Liver (tissue), 9 donors: Measurements from ENCODE around the gene RPA3. TPM values are rescaled to one million over a fixed set of nuclear protein-coding genes. Genes with fewer than 3 reads are reported as not detected.

Source experiments
- DNase-seq: peaks from one replicate; pipeline ENCODE4 v3.0.0-alpha.2; 2017; ENCODE audit warnings: low spot score
- H3K27ac ChIP-seq, 2 donors: one replicate each; pipeline ENCODE4 v1.7.0; 2013; ENCODE audit warnings: inconsistent platforms in 2 of 2, low read length in 2 of 2, control low read depth in 1 of 2, low read depth in 1 of 2, mild to moderate bottlenecking in 1 of 2
- H3K27me3 ChIP-seq, 4 donors: one replicate each; pipeline versions ENCODE4 v1.6.1 to v1.7.0; 2013; ENCODE audit warnings: low read length in 3 of 4, inconsistent platforms in 1 of 4, mild to moderate bottlenecking in 1 of 4, moderate library complexity in 1 of 4; ENCODE audit not compliant: control insufficient read depth in 4 of 4, insufficient read depth in 4 of 4
- H3K36me3 ChIP-seq, 4 donors: one replicate each; pipeline versions ENCODE4 v1.6.1 to v1.7.0; 2013; ENCODE audit warnings: low read length in 3 of 4, mild to moderate bottlenecking in 3 of 4, low read depth in 1 of 4, moderate library complexity in 1 of 4; ENCODE audit not compliant: control insufficient read depth in 4 of 4, insufficient read depth in 3 of 4
- H3K4me1 ChIP-seq, 4 donors: one replicate each; pipeline versions ENCODE4 v1.6.1 to v1.7.0; 2013; ENCODE audit warnings: low read length in 3 of 4, mild to moderate bottlenecking in 3 of 4, moderate library complexity in 1 of 4; ENCODE audit not compliant: control insufficient read depth in 4 of 4, insufficient read depth in 4 of 4
- H3K4me3 ChIP-seq, 3 donors: one replicate each; pipeline versions ENCODE4 v1.6.1 to v1.7.0; 2013; ENCODE audit warnings: low read length in 3 of 3, control low read depth in 1 of 3, low read depth in 1 of 3, mild to moderate bottlenecking in 1 of 3
- H3K9ac ChIP-seq, 2 donors: one replicate each; pipeline ENCODE4 v1.7.0; 2013; ENCODE audit warnings: low read length in 2 of 2, mild to moderate bottlenecking in 2 of 2, moderate library complexity in 2 of 2, control low read depth in 1 of 2, low read depth in 1 of 2
- H3K9me3 ChIP-seq, 4 donors: one replicate each; pipeline versions ENCODE4 v1.6.1 to v1.7.0; 2013; ENCODE audit warnings: low read length in 3 of 4; ENCODE audit not compliant: control insufficient read depth in 4 of 4
- ATF3 ChIP-seq: IDR thresholded peaks from 2 replicates; pipeline ENCODE4 v1.6.1; 2016; ENCODE audit warnings: antibody characterized with exemption
- EGR1 ChIP-seq, 2 donors: IDR thresholded peaks; 2 replicates each; pipeline ENCODE4 v1.6.1; 2016 to 2018; ENCODE audit warnings: antibody characterized with exemption in 2 of 2, low read depth in 2 of 2
- FOXA1 ChIP-seq: IDR thresholded peaks from 2 replicates; pipeline ENCODE4 v1.6.1; 2016; ENCODE audit warnings: antibody characterized with exemption
- FOXA2 ChIP-seq: IDR thresholded peaks from 2 replicates; pipeline ENCODE4 v1.6.1; 2016; ENCODE audit warnings: antibody characterized with exemption
- GABPA ChIP-seq, 2 donors: IDR thresholded peaks in 1 of 2; conservative IDR thresholded peaks in 1 of 2; 2 replicates each; pipeline ENCODE4 v1.6.1; 2016; ENCODE audit warnings: antibody characterized with exemption in 2 of 2, mild to moderate bottlenecking in 1 of 2, moderate library complexity in 1 of 2
- HNF4A ChIP-seq, 2 donors: conservative IDR thresholded peaks; 2 replicates each; pipeline ENCODE4 v1.6.1; 2016; ENCODE audit warnings: antibody characterized with exemption in 2 of 2, mild to moderate bottlenecking in 2 of 2
- HNF4G ChIP-seq: IDR thresholded peaks from 2 replicates; pipeline ENCODE4 v1.6.1; 2016; ENCODE audit warnings: antibody characterized with exemption
- JUND ChIP-seq, 2 donors: IDR thresholded peaks; 2 replicates each; pipeline ENCODE4 v1.6.1; 2016; ENCODE audit warnings: antibody characterized with exemption in 2 of 2
- NR2F2 ChIP-seq: IDR thresholded peaks from 2 replicates; pipeline ENCODE4 v1.6.1; 2016; ENCODE audit warnings: antibody characterized with exemption
- RAD21 ChIP-seq, 2 donors: IDR thresholded peaks; 2 replicates each; pipeline ENCODE4 v1.6.1; 2016; ENCODE audit warnings: antibody characterized with exemption in 2 of 2, mild to moderate bottlenecking in 2 of 2
- REST ChIP-seq: IDR thresholded peaks from 2 replicates; pipeline ENCODE4 v1.6.1; 2016; ENCODE audit warnings: antibody characterized with exemption, mild to moderate bottlenecking
- RXRA ChIP-seq, 2 donors: IDR thresholded peaks; 2 replicates each; pipeline ENCODE4 v1.6.1; 2017 to 2018; ENCODE audit warnings: antibody characterized with exemption in 2 of 2, mild to moderate bottlenecking in 1 of 2
- SP1 ChIP-seq: IDR thresholded peaks from 2 replicates; pipeline ENCODE4 v1.6.1; 2018; ENCODE audit warnings: antibody characterized with exemption, mild to moderate bottlenecking
- TAF1 ChIP-seq: conservative IDR thresholded peaks from 2 replicates; pipeline ENCODE4 v1.6.1; 2016; ENCODE audit warnings: antibody characterized with exemption, mild to moderate bottlenecking
- YY1 ChIP-seq: IDR thresholded peaks from 2 replicates; pipeline ENCODE4 v1.6.1; 2016; ENCODE audit warnings: antibody characterized with exemption, mild to moderate bottlenecking
- ZBTB33 ChIP-seq: IDR thresholded peaks from 2 replicates; pipeline ENCODE4 v1.6.1; 2016; ENCODE audit warnings: antibody characterized with exemption
- WGBS: extraction: QIAGEN DNeasy Blood & Tissue Kit; methylation state at CpG from one replicate; pipeline ENCODE4 v1.1.7; 2013; 5-methylcytosine and 5-hydroxymethylcytosine counted together
- polyA plus RNA-seq, 2 donors: library from polyadenylated mRNA; stranded (reverse) in 1 of 2; unstranded in 1 of 2; fragments of 200-250 nt in 1 of 2; fragments of >200 nt in 1 of 2; fragmentation: Nextera tagmentation in 1 of 2; extraction: Ambion mirVana in 1 of 2; gene quantifications; one replicate each; pipeline versions ENCODE4 v1.2.1 to v1.2.3, GENCODE V29; 2013 to 2015
- total RNA-seq, 2 donors: library from RNA; depleted of rRNA; stranded (reverse); fragments of >200 nt; gene quantifications; one replicate each; pipeline ENCODE4 v1.2.3, GENCODE V29; 2014
- TF ChIP-seq, protein P1 (sequence below): IDR thresholded peaks from 2 replicates; pipeline ENCODE4 v1.6.1; 2016; ENCODE audit warnings: antibody characterized with exemption
- TF ChIP-seq, protein P2 (sequence below): fragments of 150-350 bp; IDR thresholded peaks from 2 replicates; pipeline ENCODE4 v1.5.1; 2017; ENCODE audit warnings: improper control_type of control experiment, low read depth, low read length; ENCODE audit not compliant: missing input control
- donor health status: healthy.
- donor health status: healthy.
- donor health status: healthy.
- donor health status: healthy.
- donor health status: healthy.

Gene RPA3
- total and polyA plus RNA-seq, 4 donors, result 13.0 to 53.1 (median 18.6) TPM

- Histone ChIP-seq H3K9ac (no peak overlapping the region), H3K4me3 (no peak overlapping the region), H3K36me3 (no peaks in the 10 kb centered on the region), H3K9me3 (no peaks in the 10 kb centered on the region), H3K27me3 (no peaks in the 10 kb centered on the region), H3K4me1 (peaks cover 0 to 7% (median 0%) of the 10 kb centered on the region in 4 donors), H3K27ac (no peak overlapping the region)
- DNase-seq, result no peak
- WGBS, result 88% methylated on average over 4 of the region's 4 CpGs
- TF ChIP-seq JUND (IDR thresholded peaks at IDR 0.05), result no peak
- TF ChIP-seq RXRA (IDR thresholded peaks at IDR 0.05), result no peak
- no peak for TF ChIP-seq EGR1 (IDR thresholded peaks at IDR 0.05; ENCODE audit: low read depth in 2 of 2)
Measured at GRCh38 chr7:7706556-7707172, 11.7 kb downstream of the RPA3 start.

- Histone ChIP-seq H3K9ac (no peak overlapping the region), H3K4me1 (peaks cover 0 to 7% (median 0%) of the 10 kb centered on the region in 4 donors), H3K36me3 (no peaks in the 10 kb centered on the region), H3K9me3 (no peaks in the 10 kb centered on the region), H3K27ac (no peak overlapping the region), H3K27me3 (no peaks in the 10 kb centered on the region), H3K4me3 (no peak overlapping the region)
- DNase-seq, result no peak
- TF ChIP-seq HNF4A (conservative IDR thresholded peaks at IDR 0.05), result no peak
- no peak for TF ChIP-seq FOXA1
- no peak for TF ChIP-seq GABPA (IDR thresholded peaks at IDR 0.05 in 1 of 2, conservative IDR thresholded peaks at IDR 0.05 in 1 of 2)
- no peak for TF ChIP-seq SP1
- TF ChIP-seq TAF1, result no peak
- TF ChIP-seq REST, result no peak
- no peak for TF ChIP-seq RXRA (IDR thresholded peaks at IDR 0.05)
- no peak for TF ChIP-seq FOXA2
- no peak for TF ChIP-seq ATF3
- no peak for TF ChIP-seq NR2F2
- TF ChIP-seq EGR1 (IDR thresholded peaks at IDR 0.05; ENCODE audit: low read depth in 2 of 2), result no peak
- TF ChIP-seq HNF4G, result no peak
- TF ChIP-seq, protein P1, sequence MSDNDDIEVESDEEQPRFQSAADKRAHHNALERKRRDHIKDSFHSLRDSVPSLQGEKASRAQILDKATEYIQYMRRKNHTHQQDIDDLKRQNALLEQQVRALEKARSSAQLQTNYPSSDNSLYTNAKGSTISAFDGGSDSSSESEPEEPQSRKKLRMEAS, result no peak
- no peak for TF ChIP-seq RAD21 (IDR thresholded peaks at IDR 0.05)
- TF ChIP-seq, protein P2, sequence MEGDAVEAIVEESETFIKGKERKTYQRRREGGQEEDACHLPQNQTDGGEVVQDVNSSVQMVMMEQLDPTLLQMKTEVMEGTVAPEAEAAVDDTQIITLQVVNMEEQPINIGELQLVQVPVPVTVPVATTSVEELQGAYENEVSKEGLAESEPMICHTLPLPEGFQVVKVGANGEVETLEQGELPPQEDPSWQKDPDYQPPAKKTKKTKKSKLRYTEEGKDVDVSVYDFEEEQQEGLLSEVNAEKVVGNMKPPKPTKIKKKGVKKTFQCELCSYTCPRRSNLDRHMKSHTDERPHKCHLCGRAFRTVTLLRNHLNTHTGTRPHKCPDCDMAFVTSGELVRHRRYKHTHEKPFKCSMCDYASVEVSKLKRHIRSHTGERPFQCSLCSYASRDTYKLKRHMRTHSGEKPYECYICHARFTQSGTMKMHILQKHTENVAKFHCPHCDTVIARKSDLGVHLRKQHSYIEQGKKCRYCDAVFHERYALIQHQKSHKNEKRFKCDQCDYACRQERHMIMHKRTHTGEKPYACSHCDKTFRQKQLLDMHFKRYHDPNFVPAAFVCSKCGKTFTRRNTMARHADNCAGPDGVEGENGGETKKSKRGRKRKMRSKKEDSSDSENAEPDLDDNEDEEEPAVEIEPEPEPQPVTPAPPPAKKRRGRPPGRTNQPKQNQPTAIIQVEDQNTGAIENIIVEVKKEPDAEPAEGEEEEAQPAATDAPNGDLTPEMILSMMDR, result no peak
- no peak for TF ChIP-seq YY1
- no peak for TF ChIP-seq ZBTB33
- TF ChIP-seq JUND (IDR thresholded peaks at IDR 0.05), result no peak
- WGBS, result 88% methylated on average over 1 of the region's 1 CpG
Measured at GRCh38 chr7:7706101-7706511, 12.3 kb downstream of the RPA3 start.
